Measurements from ENCODE around the gene SUSD6.
"Not testable (repeated sequence)": the region's sequence is repeated elsewhere in the genome, so short reads cannot be mapped to it uniquely, and the experiment has no call there.

SUSD6 gene

GRCh38 chr14:69715725-69716477 lies 104.5 kb downstream of the SUSD6 start:
- Histone ChIP-seq H2AFZ (ENCODE audit: low read length, unreplicated experiment) (no peak overlapping the region), H3K79me2 (ENCODE audit: control insufficient read depth, insufficient read depth, low read length, unreplicated experiment) (no peaks in the 10 kb centered on the region), H3K4me3 (ENCODE audit: low read depth, low read length) (peak overlapping the region; percentile 36; the same call in 1 of the 2 replicates), H3K4me1 (ENCODE audit: control insufficient read depth, insufficient read depth, low read length, unreplicated experiment) (peaks cover 37% of the 10 kb centered on the region), H3K27ac (ENCODE audit: low read depth, low read length) (peak overlapping the region; percentile 99), H3K36me3 (ENCODE audit: insufficient read depth, low read length) (no peaks in the 10 kb centered on the region), H3K27me3 (ENCODE audit: insufficient read depth, low read length) (no peaks in the 10 kb centered on the region)

- H3K4me3 ChIP-seq (ENCODE audit: low read depth, low read length): no peak overlapping the region
- H2AFZ ChIP-seq (ENCODE audit: low read length, unreplicated experiment): no peak overlapping the region
- no peaks in the 10 kb centered on the region for H3K79me2 ChIP-seq (ENCODE audit: control insufficient read depth, insufficient read depth, low read length, unreplicated experiment)
- H3K27ac ChIP-seq (ENCODE audit: low read depth, low read length): peak overlapping the region; percentile 99
- no peaks in the 10 kb centered on the region for H3K36me3 ChIP-seq (ENCODE audit: insufficient read depth, low read length)
- H3K4me1 ChIP-seq (ENCODE audit: control insufficient read depth, insufficient read depth, low read length, unreplicated experiment): peaks cover 37% of the 10 kb centered on the region
- no peaks in the 10 kb centered on the region for H3K27me3 ChIP-seq (ENCODE audit: insufficient read depth, low read length)
Measured at GRCh38 chr14:69716478-69717187, 105.2 kb downstream of the SUSD6 start.

GRCh38 chr14:69718614-69719013 lies 107.2 kb downstream of the SUSD6 start:
- H3K4me3 ChIP-seq (ENCODE audit: low read depth, low read length); H3K36me3 ChIP-seq (ENCODE audit: insufficient read depth, low read length); H2AFZ ChIP-seq (ENCODE audit: low read length, unreplicated experiment); H3K27me3 ChIP-seq (ENCODE audit: insufficient read depth, low read length); H3K79me2 ChIP-seq (ENCODE audit: control insufficient read depth, insufficient read depth, low read length, unreplicated experiment): not testable (repeated sequence)
- Histone ChIP-seq H3K27ac (ENCODE audit: low read depth, low read length) (peak overlapping the region; percentile 86; the same call in 1 of the 2 replicates), H3K4me1 (ENCODE audit: control insufficient read depth, insufficient read depth, low read length, unreplicated experiment) (peaks cover 37% of the 10 kb centered on the region)

GRCh38 chr14:69719501-69719951 lies 108.1 kb downstream of the SUSD6 start:
- Histone ChIP-seq H3K79me2 (ENCODE audit: control insufficient read depth, insufficient read depth, low read length, unreplicated experiment) (no peaks in the 10 kb centered on the region), H3K36me3 (ENCODE audit: insufficient read depth, low read length) (no peaks in the 10 kb centered on the region), H3K27me3 (ENCODE audit: insufficient read depth, low read length) (no peaks in the 10 kb centered on the region), H2AFZ (ENCODE audit: low read length, unreplicated experiment) (peak overlapping the region; percentile 26), H3K4me3 (ENCODE audit: low read depth, low read length) (no peak overlapping the region), H3K27ac (ENCODE audit: low read depth, low read length) (peak overlapping the region; percentile 86), H3K4me1 (ENCODE audit: control insufficient read depth, insufficient read depth, low read length, unreplicated experiment) (peaks cover 37% of the 10 kb centered on the region)

GRCh38 chr14:69720912-69721311 lies 109.5 kb downstream of the SUSD6 start:
- Histone ChIP-seq H3K79me2 (ENCODE audit: control insufficient read depth, insufficient read depth, low read length, unreplicated experiment) (no peaks in the 10 kb centered on the region), H3K4me1 (ENCODE audit: control insufficient read depth, insufficient read depth, low read length, unreplicated experiment) (peaks cover 33% of the 10 kb centered on the region), H3K4me3 (ENCODE audit: low read depth, low read length) (no peak overlapping the region), H2AFZ (ENCODE audit: low read length, unreplicated experiment) (no peak overlapping the region), H3K36me3 (ENCODE audit: insufficient read depth, low read length) (no peaks in the 10 kb centered on the region), H3K27me3 (ENCODE audit: insufficient read depth, low read length) (no peaks in the 10 kb centered on the region), H3K27ac (ENCODE audit: low read depth, low read length) (no peak overlapping the region)

GRCh38 chr14:69726761-69727511 lies 115.5 kb downstream of the SUSD6 start:
- Histone ChIP-seq H3K4me1 (ENCODE audit: control insufficient read depth, insufficient read depth, low read length, unreplicated experiment) (peaks cover 7% of the 10 kb centered on the region), H3K36me3 (ENCODE audit: insufficient read depth, low read length) (no peaks in the 10 kb centered on the region), H3K79me2 (ENCODE audit: control insufficient read depth, insufficient read depth, low read length, unreplicated experiment) (no peaks in the 10 kb centered on the region), H3K27me3 (ENCODE audit: insufficient read depth, low read length) (no peaks in the 10 kb centered on the region), H2AFZ (ENCODE audit: low read length, unreplicated experiment) (peak overlapping the region; percentile 98), H3K27ac (ENCODE audit: low read depth, low read length) (no peak overlapping the region; the same call in 1 of the 2 replicates), H3K4me3 (ENCODE audit: low read depth, low read length) (peak overlapping the region; percentile 77)

- Histone ChIP-seq H3K27me3 (ENCODE audit: insufficient read depth, low read length) (no peaks in the 10 kb centered on the region), H3K79me2 (ENCODE audit: control insufficient read depth, insufficient read depth, low read length, unreplicated experiment) (no peaks in the 10 kb centered on the region), H2AFZ (ENCODE audit: low read length, unreplicated experiment) (peak overlapping the region; percentile 98), H3K27ac (ENCODE audit: low read depth, low read length) (no peak overlapping the region), H3K36me3 (ENCODE audit: insufficient read depth, low read length) (no peaks in the 10 kb centered on the region), H3K4me1 (ENCODE audit: control insufficient read depth, insufficient read depth, low read length, unreplicated experiment) (peaks cover 7% of the 10 kb centered on the region), H3K4me3 (ENCODE audit: low read depth, low read length) (no peak overlapping the region)
Measured at GRCh38 chr14:69727860-69728259, 116.5 kb downstream of the SUSD6 start.

- not testable (repeated sequence) for H3K79me2 ChIP-seq (ENCODE audit: control insufficient read depth, insufficient read depth, low read length, unreplicated experiment); H3K4me3 ChIP-seq (ENCODE audit: low read depth, low read length); H3K27ac ChIP-seq (ENCODE audit: low read depth, low read length); H2AFZ ChIP-seq (ENCODE audit: low read length, unreplicated experiment); H3K4me1 ChIP-seq (ENCODE audit: control insufficient read depth, insufficient read depth, low read length, unreplicated experiment); H3K27me3 ChIP-seq (ENCODE audit: insufficient read depth, low read length); H3K36me3 ChIP-seq (ENCODE audit: insufficient read depth, low read length)
Measured at GRCh38 chr14:69731919-69732598, 120.7 kb downstream of the SUSD6 start.

GRCh38 chr14:69736405-69736804 lies 125.0 kb downstream of the SUSD6 start:
- not testable (repeated sequence) for H3K27ac ChIP-seq (ENCODE audit: low read depth, low read length); H3K79me2 ChIP-seq (ENCODE audit: control insufficient read depth, insufficient read depth, low read length, unreplicated experiment); H3K27me3 ChIP-seq (ENCODE audit: insufficient read depth, low read length); H3K4me1 ChIP-seq (ENCODE audit: control insufficient read depth, insufficient read depth, low read length, unreplicated experiment); H3K4me3 ChIP-seq (ENCODE audit: low read depth, low read length); H3K36me3 ChIP-seq (ENCODE audit: insufficient read depth, low read length); H2AFZ ChIP-seq (ENCODE audit: low read length, unreplicated experiment)

- Histone ChIP-seq H3K36me3 (ENCODE audit: insufficient read depth, low read length) (no peaks in the 10 kb centered on the region), H3K27ac (ENCODE audit: low read depth, low read length) (no peak overlapping the region), H3K27me3 (ENCODE audit: insufficient read depth, low read length) (no peaks in the 10 kb centered on the region), H3K4me3 (ENCODE audit: low read depth, low read length) (no peak overlapping the region), H2AFZ (ENCODE audit: low read length, unreplicated experiment) (no peak overlapping the region), H3K4me1 (ENCODE audit: control insufficient read depth, insufficient read depth, low read length, unreplicated experiment) (no peaks in the 10 kb centered on the region), H3K79me2 (ENCODE audit: control insufficient read depth, insufficient read depth, low read length, unreplicated experiment) (no peaks in the 10 kb centered on the region)
Measured at GRCh38 chr14:69741055-69741454, 129.7 kb downstream of the SUSD6 start.

All from ACC112 (cell line).